Dendritic cell treated with granulocyte-macrophage colony-stimulating factor and Interleukin-4, amounts not matched to agents 40 ng/mL and 50 ng/mL, for 4 days (primary cell): ENCODE measurements around the gene HIP1.
"Not testable (repeated sequence)": the region's sequence is repeated elsewhere in the genome, so short reads cannot be mapped to it uniquely, and the experiment has no call there.

ENCODE experiments used
- H3K27ac Mint-ChIP-seq: one replicate; pipeline ENCODE4 v1.8.0; 2022; ENCODE audit warnings: mild to moderate bottlenecking, mixed read lengths
- H3K27me3 Mint-ChIP-seq: one replicate; pipeline ENCODE4 v1.8.0; 2022; ENCODE audit warnings: mild to moderate bottlenecking, mixed read lengths
- H3K36me3 Mint-ChIP-seq: one replicate; pipeline ENCODE4 v1.8.0; 2022; ENCODE audit warnings: low read depth, mixed read lengths
- H3K4me1 Mint-ChIP-seq: one replicate; pipeline ENCODE4 v1.8.0; 2022; ENCODE audit warnings: low read depth, mixed read lengths
- H3K4me3 Mint-ChIP-seq: one replicate; pipeline ENCODE4 v1.8.0; 2022; ENCODE audit warnings: mild to moderate bottlenecking, moderate library complexity, mixed read lengths
- H3K9me3 Mint-ChIP-seq: one replicate; pipeline ENCODE4 v1.8.0; 2022; ENCODE audit warnings: mixed read lengths
- intact Hi-C: fragments of 100-400 bp; cut with micrococcal nuclease; formaldehyde crosslinking; loops from one replicate; pipeline ENCODE4 v1.15.0; 2022

Gene HIP1

GRCh38 chr7:75716992-75717626 is 21.6 kb downstream of the HIP1 start:
- Mint-ChIP-seq H3K36me3 (peaks cover 28% of the 10 kb centered on the region), H3K9me3 (peaks cover 14% of the 10 kb centered on the region), H3K27me3 (no peaks in the 10 kb centered on the region), H3K27ac (no peak overlapping the region), H3K4me1 (peaks cover 22% of the 10 kb centered on the region), H3K4me3 (no peak overlapping the region)
- intact Hi-C loops, result no loop called here

DNA sequence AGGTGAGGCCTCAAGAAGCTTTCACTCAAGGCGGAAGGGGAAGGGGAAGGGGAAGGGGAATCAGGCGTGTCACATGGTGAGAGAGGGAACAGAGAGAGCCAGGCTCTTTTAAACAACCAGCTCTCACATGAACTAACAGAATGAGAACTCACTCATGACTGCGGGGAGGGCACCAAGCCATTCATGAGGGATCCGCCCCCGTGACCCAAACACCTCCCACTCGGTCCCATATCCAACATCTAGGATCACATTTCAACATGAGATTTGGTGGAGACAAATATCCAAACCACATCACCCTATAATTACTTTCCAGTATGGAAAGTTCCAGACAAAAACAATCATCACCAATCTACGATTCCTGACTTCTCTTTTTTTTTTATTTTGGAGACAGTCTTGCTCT is 22.9 kb downstream of the HIP1 start:
- H3K27me3 Mint-ChIP-seq, result no peaks in the 10 kb centered on the region
- H3K27ac Mint-ChIP-seq, result no peak overlapping the region
- H3K36me3 Mint-ChIP-seq, result peaks cover 31% of the 10 kb centered on the region
- no peak overlapping the region for H3K4me3 Mint-ChIP-seq
- intact Hi-C loops, result no loop called here
- peaks cover 26% of the 10 kb centered on the region for H3K4me1 Mint-ChIP-seq
- H3K9me3 Mint-ChIP-seq, result peaks cover 14% of the 10 kb centered on the region

GRCh38 chr7:75712517-75713361 is 26.0 kb downstream of the HIP1 start:
- Mint-ChIP-seq H3K4me1 (peaks cover 26% of the 10 kb centered on the region), H3K9me3 (peaks cover 24% of the 10 kb centered on the region), H3K36me3 (peaks cover 37% of the 10 kb centered on the region), H3K4me3 (no peak overlapping the region), H3K27me3 (no peaks in the 10 kb centered on the region), H3K27ac (no peak overlapping the region)
- intact Hi-C loops, result no loop called here

DNA sequence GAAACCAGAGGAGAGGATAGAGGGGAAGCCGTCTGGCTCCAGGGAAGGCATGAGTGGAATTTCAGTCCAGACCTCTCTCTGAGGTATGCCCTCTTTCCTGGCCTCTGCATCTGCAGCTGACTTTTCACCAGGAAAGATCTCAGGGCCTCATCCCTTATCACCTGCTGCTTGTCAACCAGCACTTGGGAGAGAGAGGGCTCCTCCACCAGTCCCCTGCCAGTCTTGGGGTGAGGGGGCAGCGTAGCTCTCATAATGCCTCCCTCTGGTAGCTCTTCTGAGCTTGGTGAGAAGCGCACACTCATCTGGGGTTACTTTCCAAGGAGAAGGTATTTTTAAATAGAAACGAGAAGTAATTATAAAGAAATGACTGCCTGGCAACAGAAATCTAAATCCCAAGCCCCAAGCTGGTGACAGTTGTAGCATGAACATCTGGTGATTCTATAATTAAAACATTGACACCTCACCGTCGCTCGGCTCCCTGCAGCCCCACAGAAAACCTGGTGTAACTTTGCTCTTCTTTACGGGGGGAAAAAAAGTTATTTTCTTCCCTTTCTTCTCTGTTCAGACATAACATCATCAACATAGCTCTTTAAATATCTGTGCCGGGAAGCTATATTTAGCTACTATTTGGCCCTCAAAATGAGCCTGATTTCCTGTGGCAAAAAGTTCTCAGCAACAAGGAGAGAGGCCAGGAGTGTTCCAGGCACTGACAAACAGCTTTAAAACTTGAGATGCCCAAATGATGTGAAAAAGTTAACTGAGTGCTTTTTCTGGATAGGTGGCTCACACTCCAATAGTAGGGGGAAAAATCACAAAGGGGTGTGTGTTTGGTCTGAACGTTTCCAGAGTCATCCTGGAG is 26.9 kb downstream of the HIP1 start:
- Mint-ChIP-seq H3K36me3 (peaks cover 31% of the 10 kb centered on the region), H3K4me1 (peaks cover 26% of the 10 kb centered on the region), H3K9me3 (peaks cover 24% of the 10 kb centered on the region), H3K27me3 (no peaks in the 10 kb centered on the region), H3K4me3 (no peak overlapping the region), H3K27ac (peak overlapping the region; percentile 4)
- intact Hi-C loops, result no loop called here

GRCh38 chr7:75711076-75711475 is 27.7 kb downstream of the HIP1 start:
- Mint-ChIP-seq H3K27me3 (no peaks in the 10 kb centered on the region), H3K27ac (no peak overlapping the region), H3K4me1 (peaks cover 24% of the 10 kb centered on the region), H3K9me3 (peaks cover 24% of the 10 kb centered on the region), H3K4me3 (no peak overlapping the region), H3K36me3 (peaks cover 30% of the 10 kb centered on the region)
- intact Hi-C loops, result no loop called here

DNA sequence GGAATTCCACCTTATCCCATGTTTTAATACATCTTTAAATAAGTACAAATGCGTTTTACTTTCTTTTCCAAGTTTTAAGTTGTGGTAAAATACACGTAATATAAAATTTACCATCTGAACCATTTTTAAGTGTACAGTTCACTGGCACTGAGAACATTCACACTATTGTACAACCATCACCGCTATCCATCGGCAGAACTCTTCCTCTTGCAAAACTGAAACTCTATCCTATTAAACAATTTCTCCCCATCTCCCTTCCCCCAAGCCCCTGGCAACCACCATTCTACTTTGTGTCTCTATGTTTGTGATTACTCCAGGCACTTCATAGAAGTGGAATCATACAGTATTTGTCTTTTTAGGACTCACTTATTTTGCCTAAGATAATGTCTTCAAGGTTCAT is 33.8 kb downstream of the HIP1 start:
- no peaks in the 10 kb centered on the region for H3K27me3 Mint-ChIP-seq
- H3K9me3 Mint-ChIP-seq, result peaks cover 9% of the 10 kb centered on the region
- H3K36me3 Mint-ChIP-seq, result peaks cover 16% of the 10 kb centered on the region
- H3K4me1 Mint-ChIP-seq, result no peaks in the 10 kb centered on the region
- intact Hi-C loops, result no loop called here
- H3K4me3 Mint-ChIP-seq, result no peak overlapping the region
- no peak overlapping the region for H3K27ac Mint-ChIP-seq

DNA sequence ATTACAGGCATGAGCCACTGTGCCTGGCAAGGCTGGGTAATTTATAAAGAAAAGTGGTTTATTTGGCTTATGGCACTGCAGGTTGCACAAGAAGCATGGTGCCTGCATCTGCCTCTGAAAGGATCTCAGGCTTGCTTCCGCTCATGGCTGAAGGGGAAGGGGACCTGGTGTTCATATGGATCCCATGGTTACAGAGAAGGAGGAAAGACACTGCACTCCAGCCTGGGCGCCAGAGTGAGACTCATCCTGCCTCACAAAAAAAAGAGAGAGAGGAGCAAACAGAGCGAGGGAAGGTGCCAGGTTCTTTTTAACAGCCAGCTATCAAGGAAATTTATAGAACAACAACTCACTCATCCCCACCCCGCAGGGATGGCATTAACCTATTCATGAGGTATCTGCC is 36.2 kb downstream of the HIP1 start:
- Mint-ChIP-seq H3K9me3 (no peaks in the 10 kb centered on the region), H3K4me1 (no peaks in the 10 kb centered on the region)

GRCh38 chr7:75699993-75700392 is 38.7 kb downstream of the HIP1 start:
- Mint-ChIP-seq H3K4me1 (no peaks in the 10 kb centered on the region), H3K9me3 (no peaks in the 10 kb centered on the region), H3K27me3 (no peaks in the 10 kb centered on the region), H3K36me3 (peaks cover 48% of the 10 kb centered on the region), H3K4me3 (no peak overlapping the region), H3K27ac (no peak overlapping the region)
- intact Hi-C loops, result no loop called here

More for the DNA sequence above, 36.2 kb downstream of the HIP1 start:
- H3K27me3 Mint-ChIP-seq, result no peaks in the 10 kb centered on the region
- H3K36me3 Mint-ChIP-seq, result peaks cover 27% of the 10 kb centered on the region
- H3K4me3 Mint-ChIP-seq, result no peak overlapping the region
- no peak overlapping the region for H3K27ac Mint-ChIP-seq
- intact Hi-C loops, result no loop called here

GRCh38 chr7:75698358-75698757 is 40.4 kb downstream of the HIP1 start:
- intact Hi-C loops, result no loop called here
- Mint-ChIP-seq H3K4me1 (peaks cover 5% of the 10 kb centered on the region), H3K4me3 (no peak overlapping the region), H3K27me3 (no peaks in the 10 kb centered on the region), H3K27ac (no peak overlapping the region), H3K9me3 (no peaks in the 10 kb centered on the region), H3K36me3 (peaks cover 61% of the 10 kb centered on the region)

DNA sequence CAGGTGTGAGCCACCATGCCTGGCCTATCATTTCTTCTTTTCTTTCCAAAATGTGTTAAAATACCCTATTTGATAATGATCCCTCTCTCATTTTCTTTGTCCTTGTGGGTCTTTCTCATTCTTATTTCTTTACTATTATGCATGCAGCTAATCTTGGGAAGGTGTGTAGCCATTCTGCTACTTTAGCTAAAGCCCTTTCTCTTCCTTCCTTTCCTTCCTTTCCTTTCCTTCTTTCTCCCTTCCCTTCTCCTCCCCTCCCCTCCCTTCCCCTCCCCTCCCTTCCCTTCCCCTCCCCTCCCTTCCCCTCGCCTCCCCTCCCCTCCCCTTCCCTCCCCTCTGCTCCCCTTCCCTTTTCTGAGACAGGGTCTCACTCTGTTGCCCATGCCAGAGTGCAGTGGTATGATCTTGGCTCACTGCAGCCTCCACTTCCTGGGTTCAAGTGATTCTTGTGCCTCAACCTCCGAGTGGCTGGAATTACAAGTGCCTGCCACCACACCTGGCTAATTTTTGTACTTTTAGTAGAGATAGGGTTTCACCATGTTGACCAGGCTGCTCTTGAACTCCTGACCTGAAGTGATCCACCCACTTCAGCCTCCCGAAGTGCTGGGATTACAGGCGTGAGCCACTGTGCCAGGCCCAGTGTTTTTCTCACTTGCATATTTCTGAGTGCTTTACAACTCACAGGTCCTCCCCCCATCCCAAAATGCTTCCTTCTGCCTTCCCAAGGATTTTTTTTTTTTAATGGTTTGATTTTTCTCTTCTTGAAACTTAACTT is 42.3 kb downstream of the HIP1 start:
- peaks cover 62% of the 10 kb centered on the region for H3K36me3 Mint-ChIP-seq
- H3K9me3 Mint-ChIP-seq, result no peaks in the 10 kb centered on the region
- H3K27me3 Mint-ChIP-seq, result no peaks in the 10 kb centered on the region
- H3K4me1 Mint-ChIP-seq, result peaks cover 5% of the 10 kb centered on the region
- no peak overlapping the region for H3K27ac Mint-ChIP-seq
- no peak overlapping the region for H3K4me3 Mint-ChIP-seq
- intact Hi-C loops, result no loop called here

GRCh38 chr7:75694638-75695399 is 43.9 kb downstream of the HIP1 start:
- intact Hi-C loops, result no loop called here
- Mint-ChIP-seq H3K9me3 (no peaks in the 10 kb centered on the region), H3K27me3 (no peaks in the 10 kb centered on the region), H3K36me3 (peaks cover 55% of the 10 kb centered on the region), H3K4me3 (no peak overlapping the region), H3K27ac (no peak overlapping the region), H3K4me1 (peaks cover 5% of the 10 kb centered on the region)

DNA sequence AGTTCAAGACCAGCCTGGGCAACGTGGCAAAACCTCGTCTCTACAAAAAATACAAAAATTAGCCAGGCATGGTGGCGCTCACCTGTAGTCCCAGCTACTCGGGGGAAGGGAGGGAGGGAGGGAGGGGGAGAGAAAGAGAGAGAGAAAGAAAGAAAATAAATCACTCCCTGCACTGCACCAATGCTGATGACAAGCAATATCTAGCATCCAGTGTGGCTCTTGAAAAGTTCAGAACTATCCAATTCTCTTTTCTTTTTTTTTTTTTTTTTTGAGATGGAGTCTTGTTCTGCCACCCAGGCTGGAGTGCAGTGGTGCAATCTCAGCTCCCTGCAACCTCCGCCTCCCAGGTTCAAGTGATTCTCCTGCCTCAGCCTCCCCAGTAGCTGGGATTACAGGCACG is 45.1 kb downstream of the HIP1 start:
- H3K27me3 Mint-ChIP-seq, intact Hi-C loops, H3K4me1 Mint-ChIP-seq, H3K9me3 Mint-ChIP-seq, H3K27ac Mint-ChIP-seq, H3K4me3 Mint-ChIP-seq: not testable (repeated sequence)
- peaks cover 44% of the 10 kb centered on the region for H3K36me3 Mint-ChIP-seq
